RWPE2 (cell line): ENCODE measurements around the gene TBC1D1.

ENCODE experiments used
- ATAC-seq: fragments of 200-7000 bp; cut with Tn5 transposase; 3 replicates; pipeline ENCODE4 v1.9.1; 2021; ENCODE audit warnings: low read depth
- DNase-seq: peaks from one replicate; pipeline ENCODE4 v3.0.0-alpha.2; 2020; ENCODE audit warnings: low spot score
- H3K27ac ChIP-seq: fragments of 450-650 bp; 2 replicates; pipeline ENCODE4 v1.5.1; 2017; ENCODE audit warnings: mild to moderate bottlenecking; ENCODE audit not compliant: poor library complexity, severe bottlenecking
- H3K27me3 ChIP-seq: fragments of 250-450 bp; sonication (Bioruptor Pico); 2 replicates; pipeline ENCODE4 v1.5.1; 2021; ENCODE audit warnings: mild to moderate bottlenecking, moderate library complexity; ENCODE audit not compliant: insufficient read depth, poor library complexity, severe bottlenecking
- H3K36me3 ChIP-seq: fragments of 250-450 bp; sonication (Bioruptor Pico); 2 replicates; pipeline ENCODE4 v1.5.1; 2020; ENCODE audit warnings: low read depth, mild to moderate bottlenecking, moderate library complexity
- H3K4me1 ChIP-seq: fragments of 250-450 bp; sonication (Bioruptor Pico); 2 replicates; pipeline ENCODE4 v1.5.1; 2021; ENCODE audit warnings: mild to moderate bottlenecking, moderate library complexity; ENCODE audit not compliant: insufficient read depth, poor library complexity, severe bottlenecking
- H3K4me3 ChIP-seq: fragments of 250-450 bp; sonication (Bioruptor Pico); 2 replicates; pipeline ENCODE4 v1.5.1; 2021; ENCODE audit warnings: mild to moderate bottlenecking, moderate library complexity; ENCODE audit not compliant: severe bottlenecking
- H3K9me3 ChIP-seq: fragments of 250-450 bp; sonication (Bioruptor Pico); 2 replicates; pipeline ENCODE4 v1.5.1; 2021; ENCODE audit warnings: mild to moderate bottlenecking, moderate library complexity; ENCODE audit not compliant: severe bottlenecking
- CTCF ChIP-seq: fragments of 450-650 bp; IDR thresholded peaks from one replicate; pipeline ENCODE4 v1.5.1; 2017; ENCODE audit warnings: mild to moderate bottlenecking, moderate library complexity; ENCODE audit not compliant: poor library complexity, severe bottlenecking

The TBC1D1 gene

GRCh38 chr4:37892641-37893040, 1.8 kb downstream of the TBC1D1 start:
- no peak overlapping the region for H3K27ac ChIP-seq
- no peak overlapping the region for H3K4me3 ChIP-seq
- H3K9me3 ChIP-seq = no peaks in the 10 kb centered on the region
- H3K36me3 ChIP-seq = no peaks in the 10 kb centered on the region
- H3K27me3 ChIP-seq = peaks cover 13% of the 10 kb centered on the region
- TF ChIP-seq CTCF = no peak
- no peak for ATAC-seq
- H3K4me1 ChIP-seq = no peaks in the 10 kb centered on the region
- DNase-seq = no peak

- Histone ChIP-seq H3K36me3 (no peaks in the 10 kb centered on the region), H3K4me3 (no peak overlapping the region), H3K9me3 (no peaks in the 10 kb centered on the region), H3K27ac (no peak overlapping the region), H3K27me3 (peaks cover 13% of the 10 kb centered on the region), H3K4me1 (no peaks in the 10 kb centered on the region)
- no peak for TF ChIP-seq CTCF
- DNase-seq (no peak), ATAC-seq (no peak)
These were observed 2.3 kb downstream of the TBC1D1 start for GRCh38 chr4:37893164-37893563.

GRCh38 chr4:37895271-37895670, 4.4 kb downstream of the TBC1D1 start:
- H3K4me1 ChIP-seq = no peaks in the 10 kb centered on the region
- H3K27me3 ChIP-seq = peaks cover 4% of the 10 kb centered on the region
- TF ChIP-seq CTCF = no peak
- H3K27ac ChIP-seq = no peak overlapping the region
- H3K36me3 ChIP-seq = no peaks in the 10 kb centered on the region
- ATAC-seq = no peak
- no peaks in the 10 kb centered on the region for H3K9me3 ChIP-seq
- no peak overlapping the region for H3K4me3 ChIP-seq
- no peak for DNase-seq

GRCh38 chr4:37896206-37896860, 5.4 kb downstream of the TBC1D1 start:
- H3K4me3 ChIP-seq = no peak overlapping the region
- ATAC-seq = no peak

More at GRCh38 chr4:37896206-37896860, 5.4 kb downstream of the TBC1D1 start:
- no peak for DNase-seq
- no peak overlapping the region for H3K27ac ChIP-seq
- no peak for TF ChIP-seq CTCF
- no peaks in the 10 kb centered on the region for H3K9me3 ChIP-seq
- no peaks in the 10 kb centered on the region for H3K4me1 ChIP-seq
- H3K27me3 ChIP-seq = no peaks in the 10 kb centered on the region
- no peaks in the 10 kb centered on the region for H3K36me3 ChIP-seq
